HepG2 (cell line): ENCODE data around the gene JMJD6. TPM values are rescaled to one million over a fixed set of nuclear protein-coding genes. Genes with fewer than 3 reads are reported as not detected.

Experiments used
- AFF4 ChIP-seq: sonication (generic); formaldehyde crosslinking; IDR thresholded peaks from 2 replicates; pipeline ENCODE4 v1.4.0; 2020; ENCODE audit warnings: missing genetic modification reagents
- GMEB1 ChIP-seq: sonication (generic); formaldehyde crosslinking; IDR thresholded peaks from 2 replicates; pipeline ENCODE4 v1.5.1; 2020; ENCODE audit warnings: missing genetic modification reagents, mild to moderate bottlenecking, borderline replicate concordance
- HMG20A ChIP-seq: IDR thresholded peaks from 2 replicates; pipeline ENCODE4 v1.6.1; 2016; ENCODE audit warnings: borderline replicate concordance
- KDM4B ChIP-seq: sonication (generic); formaldehyde crosslinking; IDR thresholded peaks from 2 replicates; pipeline ENCODE4 v1.4.0; 2020; ENCODE audit warnings: missing genetic modification reagents
- MAFK ChIP-seq, 2 experiments: IDR thresholded peaks in 1 of 2; conservative IDR thresholded peaks in 1 of 2; 2 replicates each; pipeline ENCODE4 v1.6.1; 2011; ENCODE audit warnings: improper control_type of control experiment in 2 of 2, low read length in 2 of 2
- MYC ChIP-seq: sonication (generic); formaldehyde crosslinking; IDR thresholded peaks from 2 replicates; pipeline ENCODE4 v1.9.0; 2021; ENCODE audit warnings: missing genetic modification reagents, borderline replicate concordance
- NAIF1 ChIP-seq: sonication (generic); formaldehyde crosslinking; IDR thresholded peaks from 2 replicates; pipeline ENCODE4 v1.5.0; 2020; ENCODE audit warnings: mild to moderate bottlenecking, missing genetic modification reagents, borderline replicate concordance
- NFATC3 ChIP-seq: sonication (generic); formaldehyde crosslinking; IDR thresholded peaks from 2 replicates; pipeline ENCODE4 v1.5.1; 2020; ENCODE audit warnings: mild to moderate bottlenecking, missing genetic modification reagents
- POLR2G ChIP-seq: fragments of 200-400 bp; formaldehyde crosslinking; IDR thresholded peaks from 2 replicates; pipeline ENCODE4 v1.6.1; 2018; ENCODE audit warnings: mild to moderate bottlenecking, low read depth, low read length, moderate library complexity
- RNF2 ChIP-seq: fragments of 450-650 bp; conservative IDR thresholded peaks from 2 replicates; pipeline ENCODE4 v1.6.1; 2016; ENCODE audit warnings: low read depth
- XRCC5 ChIP-seq: fragments of 200-400 bp; formaldehyde crosslinking; optimal IDR thresholded peaks from 2 replicates; pipeline ENCODE3; 2017; ENCODE audit warnings: mild to moderate bottlenecking, low read length
- ZBTB46 ChIP-seq: sonication (generic); formaldehyde crosslinking; IDR thresholded peaks from 2 replicates; pipeline ENCODE4 v1.4.0; 2020; ENCODE audit warnings: mild to moderate bottlenecking, missing genetic modification reagents, borderline replicate concordance
- ZFY ChIP-seq: sonication (generic); formaldehyde crosslinking; IDR thresholded peaks from 2 replicates; pipeline ENCODE4 v1.4.0; 2020; ENCODE audit warnings: missing genetic modification reagents
- ZNF207 ChIP-seq: fragments of 450-650 bp; IDR thresholded peaks from 2 replicates; pipeline ENCODE4 v1.6.1; 2016; ENCODE audit warnings: antibody characterized with exemption, borderline replicate concordance
- ZNF251 ChIP-seq: sonication (generic); formaldehyde crosslinking; IDR thresholded peaks from 2 replicates; pipeline ENCODE4 v1.9.0; 2021; ENCODE audit warnings: mild to moderate bottlenecking, missing genetic modification reagents
- ZNF446 ChIP-seq: sonication (generic); formaldehyde crosslinking; IDR thresholded peaks from 2 replicates; pipeline ENCODE4 v1.5.0; 2020; ENCODE audit warnings: mild to moderate bottlenecking, missing genetic modification reagents
- ZNF510 ChIP-seq: sonication (generic); formaldehyde crosslinking; IDR thresholded peaks from 2 replicates; pipeline ENCODE4 v1.4.0; 2020; ENCODE audit warnings: low read depth, mild to moderate bottlenecking, missing genetic modification reagents
- ZNF766 ChIP-seq: sonication (generic); formaldehyde crosslinking; IDR thresholded peaks from 2 replicates; pipeline ENCODE4 v1.5.0; 2020; ENCODE audit warnings: missing genetic modification reagents, borderline replicate concordance
- ZNF800 ChIP-seq: sonication (generic); formaldehyde crosslinking; IDR thresholded peaks from 2 replicates; pipeline ENCODE4 v1.4.0; 2020; ENCODE audit warnings: missing genetic modification reagents
- polyA plus RNA-seq, 8 experiments: library from polyadenylated mRNA; depleted of rRNA in 3 of 8; stranded (reverse) in 7 of 8; unstranded in 1 of 8; fragments of >200 nt; fragmentation: Illumina TruSeq in 4 of 8; extraction: Trizol in 4 of 8; gene quantifications; 2 replicates each; pipeline versions ENCODE4 v1.2.1 to v1.2.3, GENCODE V29; 2011 to 2016; ENCODE audit warnings: low read depth in 4 of 8, missing spikeins in 1 of 8, mixed read lengths in 1 of 8; ENCODE audit not compliant: insufficient read depth in 1 of 8
- total RNA-seq, 5 experiments: library from RNA; depleted of rRNA; stranded (reverse); fragments of >200 nt; fragmentation: Illumina TruSeq; extraction: Trizol; gene quantifications; 2 replicates each; pipeline ENCODE4 v1.2.3, GENCODE V29; 2016; ENCODE audit warnings: low read depth in 1 of 5

Gene JMJD6
- total and polyA plus RNA-seq, 2 of the 13 experiments (the other 11 are each of a cell fraction or from before 2014, with no cell fraction given): 33.6 to 41.0 TPM

GRCh38 chr17:76700617-76701470 is 25.6 kb downstream of the JMJD6 start (continued):
- TF ChIP-seq NFATC3 (0 out of 2 replicates have a peak, but pooled peaks have one; percentile 16), ZNF766 (CRISPR knock-in tag) (peak; percentile 44; the same call in 1 of the 2 replicates), MAFK (conservative IDR thresholded peaks at IDR 0.05 in 1 of 2, IDR thresholded peaks at IDR 0.05 in 1 of 2; ENCODE audit: low read length in 2 of 2) (no peak), POLR2G (no peak; the same call in 1 of the 2 replicates), KDM4B (CRISPR knock-in tag) (peak; percentile 17; the same call in 1 of the 2 replicates), NAIF1 (peak; percentile 8; the same call in 1 of the 2 replicates), XRCC5 (no peak), MYC (peak; percentile 60), ZNF446 (CRISPR knock-in tag) (no peak), GMEB1 (CRISPR knock-in tag) (peak; percentile 61; the same call in 1 of the 2 replicates), ZNF251 (CRISPR knock-in tag) (peak; percentile 40), ZNF800 (CRISPR knock-in tag) (0 out of 2 replicates have a peak, but pooled peaks have one; percentile 68), ZFY (peak; percentile 63; the same call in 1 of the 2 replicates), RNF2 (0 out of 2 replicates have a peak, but pooled peaks have one; percentile 29), ZBTB46 (CRISPR knock-in tag) (peak; percentile 80; the same call in 1 of the 2 replicates), HMG20A (CRISPR knock-in tag) (peak; percentile 47; the same call in 1 of the 2 replicates), AFF4 (CRISPR knock-in tag) (no peak), ZNF207 (no peak), ZNF510 (CRISPR knock-in tag) (0 out of 2 replicates have a peak, but pooled peaks have one; percentile 45)
